ENCODE measurements around the gene CCL15.
"Not testable (repeated sequence)": the region's sequence is repeated elsewhere in the genome, so short reads cannot be mapped to it uniquely, and the experiment has no call there.

CCL15 gene

GRCh38 chr17:36004594-36005108 is 3.3 kb upstream of the CCL15 start:
- Mint-ChIP-seq H3K9me3 (no peaks in the 10 kb centered on the region), H3K4me3 (no peak overlapping the region), H3K36me3 (ENCODE audit: low read depth) (no peaks in the 10 kb centered on the region), H3K27ac (no peak overlapping the region), H3K27me3 (peaks cover 6% of the 10 kb centered on the region), H3K4me1 (ENCODE audit: low read depth) (peaks cover 14% of the 10 kb centered on the region)

GRCh38 chr17:36002631-36003030 is 1.3 kb upstream of the CCL15 start:
- Mint-ChIP-seq H3K27me3 (peaks cover 5% of the 10 kb centered on the region), H3K27ac (no peak overlapping the region), H3K4me1 (ENCODE audit: low read depth) (peaks cover 20% of the 10 kb centered on the region), H3K36me3 (ENCODE audit: low read depth) (no peaks in the 10 kb centered on the region), H3K4me3 (no peak overlapping the region), H3K9me3 (no peaks in the 10 kb centered on the region)

GRCh38 chr17:36001862-36002603 is 680 bp upstream of the CCL15 start:
- Mint-ChIP-seq H3K4me3 (no peak overlapping the region), H3K27ac (no peak overlapping the region), H3K4me1 (ENCODE audit: low read depth) (peaks cover 20% of the 10 kb centered on the region), H3K27me3 (peaks cover 5% of the 10 kb centered on the region), H3K36me3 (ENCODE audit: low read depth) (no peaks in the 10 kb centered on the region), H3K9me3 (no peaks in the 10 kb centered on the region)

GRCh38 chr17:36000732-36001109 is 632 bp downstream of the CCL15 start:
- no peaks in the 10 kb centered on the region for H3K36me3 Mint-ChIP-seq (ENCODE audit: low read depth)
- no peak overlapping the region for H3K27ac Mint-ChIP-seq
- no peak overlapping the region for H3K4me3 Mint-ChIP-seq
- H3K9me3 Mint-ChIP-seq, result no peaks in the 10 kb centered on the region
- H3K27me3 Mint-ChIP-seq, result peaks cover 6% of the 10 kb centered on the region
- H3K4me1 Mint-ChIP-seq (ENCODE audit: low read depth), result peaks cover 29% of the 10 kb centered on the region

- Mint-ChIP-seq H3K27ac (no peak overlapping the region), H3K4me3 (no peak overlapping the region), H3K9me3 (no peaks in the 10 kb centered on the region), H3K27me3 (peaks cover 14% of the 10 kb centered on the region), H3K4me1 (ENCODE audit: low read depth) (peaks cover 22% of the 10 kb centered on the region), H3K36me3 (ENCODE audit: low read depth) (no peaks in the 10 kb centered on the region)
These were observed 2.6 kb downstream of the CCL15 start for GRCh38 chr17:35998756-35999155.

- H3K27ac Mint-ChIP-seq, result no peak overlapping the region
These were observed 3.3 kb downstream of the CCL15 start for GRCh38 chr17:35998018-35998545.

GRCh38 chr17:35995346-35995745 is 6.0 kb downstream of the CCL15 start:
- H3K36me3 Mint-ChIP-seq (ENCODE audit: low read depth); H3K27ac Mint-ChIP-seq; H3K9me3 Mint-ChIP-seq; H3K4me3 Mint-ChIP-seq: not testable (repeated sequence)
- Mint-ChIP-seq H3K27me3 (peaks cover 24% of the 10 kb centered on the region), H3K4me1 (ENCODE audit: low read depth) (peaks cover 17% of the 10 kb centered on the region)

More at GRCh38 chr17:35998018-35998545, 3.3 kb downstream of the CCL15 start:
- H3K4me1 Mint-ChIP-seq (ENCODE audit: low read depth), result peaks cover 22% of the 10 kb centered on the region
- H3K9me3 Mint-ChIP-seq, result no peaks in the 10 kb centered on the region
- no peak overlapping the region for H3K4me3 Mint-ChIP-seq
- H3K27me3 Mint-ChIP-seq, result peaks cover 17% of the 10 kb centered on the region
- H3K36me3 Mint-ChIP-seq (ENCODE audit: low read depth), result no peaks in the 10 kb centered on the region

GRCh38 chr17:35991075-35991474 is 10.3 kb downstream of the CCL15 start:
- Mint-ChIP-seq H3K27ac (no peak overlapping the region), H3K9me3 (peaks cover 10% of the 10 kb centered on the region), H3K27me3 (peaks cover 25% of the 10 kb centered on the region), H3K4me1 (ENCODE audit: low read depth) (peaks cover 3% of the 10 kb centered on the region), H3K36me3 (ENCODE audit: low read depth) (peaks cover 5% of the 10 kb centered on the region), H3K4me3 (no peak overlapping the region)

- Mint-ChIP-seq H3K9me3 (peaks cover 10% of the 10 kb centered on the region), H3K27ac (no peak overlapping the region), H3K4me1 (ENCODE audit: low read depth) (no peaks in the 10 kb centered on the region), H3K36me3 (ENCODE audit: low read depth) (peaks cover 5% of the 10 kb centered on the region), H3K4me3 (no peak overlapping the region), H3K27me3 (peaks cover 13% of the 10 kb centered on the region)
These were observed 13.2 kb downstream of the CCL15 start for GRCh38 chr17:35988164-35988563.

- no peak within 1 kb of the TSS for H3K27ac Mint-ChIP-seq
- peaks cover 10% of the 10 kb centered on the region for H3K9me3 Mint-ChIP-seq
- H3K4me1 Mint-ChIP-seq (ENCODE audit: low read depth), result peaks cover 4% of the 10 kb centered on the region
- no peak within 1 kb of the TSS for H3K4me3 Mint-ChIP-seq
- H3K27me3 Mint-ChIP-seq, result peaks cover 4% of the 10 kb centered on the region
- H3K36me3 Mint-ChIP-seq (ENCODE audit: low read depth), result peaks cover 5% of the 10 kb centered on the region
These were observed 14.7 kb downstream of the CCL15 start, which contains the start of gene CCL14 for GRCh38 chr17:35986643-35987042. Gene CCL14 (minus strand): TSS chr17:35986729. CDS start chr17:35986649, 80 bp downstream.

GRCh38 chr17:35984140-35984539 is 17.2 kb downstream of the CCL15 start:
- Mint-ChIP-seq H3K36me3 (ENCODE audit: low read depth) (peaks cover 5% of the 10 kb centered on the region), H3K4me1 (ENCODE audit: low read depth) (peaks cover 4% of the 10 kb centered on the region), H3K4me3 (no peak overlapping the region), H3K27me3 (peaks cover 8% of the 10 kb centered on the region), H3K9me3 (peaks cover 5% of the 10 kb centered on the region), H3K27ac (no peak overlapping the region)

- no peaks in the 10 kb centered on the region for H3K36me3 Mint-ChIP-seq (ENCODE audit: low read depth)
These were observed 18.8 kb downstream of the CCL15 start for GRCh38 chr17:35982409-35983191.

GRCh38 chr17:35981908-35982330 is 19.4 kb downstream of the CCL15 start:
- Mint-ChIP-seq H3K9me3 (no peaks in the 10 kb centered on the region), H3K4me3 (no peak overlapping the region), H3K27ac (no peak overlapping the region), H3K36me3 (ENCODE audit: low read depth) (no peaks in the 10 kb centered on the region), H3K27me3 (peaks cover 6% of the 10 kb centered on the region), H3K4me1 (ENCODE audit: low read depth) (peaks cover 4% of the 10 kb centered on the region)

More at GRCh38 chr17:35982409-35983191, 18.8 kb downstream of the CCL15 start:
- Mint-ChIP-seq H3K9me3 (no peaks in the 10 kb centered on the region), H3K4me3 (no peak overlapping the region), H3K4me1 (ENCODE audit: low read depth) (peaks cover 4% of the 10 kb centered on the region), H3K27ac (no peak overlapping the region), H3K27me3 (peaks cover 6% of the 10 kb centered on the region)

- Mint-ChIP-seq H3K4me1 (ENCODE audit: low read depth) (peaks cover 9% of the 10 kb centered on the region), H3K27me3 (peaks cover 12% of the 10 kb centered on the region), H3K36me3 (ENCODE audit: low read depth) (no peaks in the 10 kb centered on the region), H3K27ac (no peak within 1 kb of the TSS), H3K4me3 (no peak within 1 kb of the TSS), H3K9me3 (no peaks in the 10 kb centered on the region)
These were observed 20.1 kb downstream of the CCL15 start, which contains the start of gene CCL16 for GRCh38 chr17:35981246-35981645. Gene CCL16 (minus strand): TSS chr17:35981497. CDS start chr17:35981420, 77 bp downstream.

GRCh38 chr17:35978346-35978745 is 23.0 kb downstream of the CCL15 start:
- Mint-ChIP-seq H3K36me3 (ENCODE audit: low read depth) (no peaks in the 10 kb centered on the region), H3K27me3 (peaks cover 12% of the 10 kb centered on the region), H3K9me3 (no peaks in the 10 kb centered on the region), H3K4me3 (no peak overlapping the region), H3K4me1 (ENCODE audit: low read depth) (peaks cover 12% of the 10 kb centered on the region), H3K27ac (no peak overlapping the region)
